ENCODE data around the gene C22orf15.

DNA sequence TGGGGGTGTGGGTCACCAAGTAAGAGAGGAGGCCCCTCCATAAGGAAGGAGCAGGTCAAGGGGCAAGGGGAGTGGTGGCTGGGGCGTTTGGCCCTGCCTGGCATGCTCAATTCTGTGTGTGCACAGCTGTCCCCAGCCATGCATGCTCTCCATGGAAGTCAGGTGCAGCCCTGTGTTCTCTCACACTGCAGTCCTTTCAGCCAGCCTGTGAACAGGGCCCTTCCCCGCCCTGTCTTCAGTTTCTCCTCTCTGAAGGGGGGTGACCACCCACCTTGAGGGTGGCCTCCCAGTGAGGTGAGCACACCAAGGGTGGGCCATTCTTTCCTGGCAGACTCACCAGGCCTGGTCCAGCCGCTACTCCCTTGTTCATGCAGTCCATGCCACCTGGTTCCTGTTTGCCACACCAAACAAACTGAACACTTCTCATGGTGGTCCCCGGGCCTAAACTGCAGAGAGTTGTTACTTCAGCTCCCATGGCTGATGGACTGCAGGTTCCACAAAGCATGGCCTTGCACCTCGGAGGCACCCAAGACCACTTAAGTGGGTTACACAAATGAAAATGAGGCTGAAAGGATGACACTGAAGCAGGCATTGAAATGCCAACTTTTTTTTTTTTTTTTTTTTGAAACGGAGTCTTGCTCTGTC lies 6.7 kb downstream of the C22orf15 start:
- TF ChIP-seq EZH2 (IDR thresholded peaks at IDR 0.05; ENCODE audit: insufficient read depth, low read length): no peak
- TF ChIP-seq, protein P1, sequence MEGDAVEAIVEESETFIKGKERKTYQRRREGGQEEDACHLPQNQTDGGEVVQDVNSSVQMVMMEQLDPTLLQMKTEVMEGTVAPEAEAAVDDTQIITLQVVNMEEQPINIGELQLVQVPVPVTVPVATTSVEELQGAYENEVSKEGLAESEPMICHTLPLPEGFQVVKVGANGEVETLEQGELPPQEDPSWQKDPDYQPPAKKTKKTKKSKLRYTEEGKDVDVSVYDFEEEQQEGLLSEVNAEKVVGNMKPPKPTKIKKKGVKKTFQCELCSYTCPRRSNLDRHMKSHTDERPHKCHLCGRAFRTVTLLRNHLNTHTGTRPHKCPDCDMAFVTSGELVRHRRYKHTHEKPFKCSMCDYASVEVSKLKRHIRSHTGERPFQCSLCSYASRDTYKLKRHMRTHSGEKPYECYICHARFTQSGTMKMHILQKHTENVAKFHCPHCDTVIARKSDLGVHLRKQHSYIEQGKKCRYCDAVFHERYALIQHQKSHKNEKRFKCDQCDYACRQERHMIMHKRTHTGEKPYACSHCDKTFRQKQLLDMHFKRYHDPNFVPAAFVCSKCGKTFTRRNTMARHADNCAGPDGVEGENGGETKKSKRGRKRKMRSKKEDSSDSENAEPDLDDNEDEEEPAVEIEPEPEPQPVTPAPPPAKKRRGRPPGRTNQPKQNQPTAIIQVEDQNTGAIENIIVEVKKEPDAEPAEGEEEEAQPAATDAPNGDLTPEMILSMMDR (IDR thresholded peaks at IDR 0.05; ENCODE audit: insufficient read depth, low read depth, low read length): no peak
